Prostate gland (tissue), 2 donors: ENCODE data around the gene E2F6.

Source experiments
- POLR2A ChIP-seq: fragments of 450-650 bp; IDR thresholded peaks from one replicate; pipeline ENCODE4 v1.6.1; 2016; ENCODE audit warnings: antibody characterized with exemption, mild to moderate bottlenecking
- POLR2AphosphoS5 ChIP-seq: sonication (generic); formaldehyde crosslinking; IDR thresholded peaks from one replicate; pipeline ENCODE4 v1.6.1; 2017; ENCODE audit warnings: antibody characterized with exemption
- TF ChIP-seq, protein P1 (sequence below), 4 experiments: fragments of 200-600 bp in 2 of 4; fragments of 450-650 bp in 2 of 4; sonication (generic) in 2 of 4; IDR thresholded peaks; 1 replicate in 3 of 4; 2 replicates in 1 of 4; pipeline ENCODE4 v1.5.1; 2016 to 2019; ENCODE audit warnings: antibody characterized with exemption in 4 of 4, mild to moderate bottlenecking in 2 of 4, moderate library complexity in 2 of 4

- TF ChIP-seq, protein P1, sequence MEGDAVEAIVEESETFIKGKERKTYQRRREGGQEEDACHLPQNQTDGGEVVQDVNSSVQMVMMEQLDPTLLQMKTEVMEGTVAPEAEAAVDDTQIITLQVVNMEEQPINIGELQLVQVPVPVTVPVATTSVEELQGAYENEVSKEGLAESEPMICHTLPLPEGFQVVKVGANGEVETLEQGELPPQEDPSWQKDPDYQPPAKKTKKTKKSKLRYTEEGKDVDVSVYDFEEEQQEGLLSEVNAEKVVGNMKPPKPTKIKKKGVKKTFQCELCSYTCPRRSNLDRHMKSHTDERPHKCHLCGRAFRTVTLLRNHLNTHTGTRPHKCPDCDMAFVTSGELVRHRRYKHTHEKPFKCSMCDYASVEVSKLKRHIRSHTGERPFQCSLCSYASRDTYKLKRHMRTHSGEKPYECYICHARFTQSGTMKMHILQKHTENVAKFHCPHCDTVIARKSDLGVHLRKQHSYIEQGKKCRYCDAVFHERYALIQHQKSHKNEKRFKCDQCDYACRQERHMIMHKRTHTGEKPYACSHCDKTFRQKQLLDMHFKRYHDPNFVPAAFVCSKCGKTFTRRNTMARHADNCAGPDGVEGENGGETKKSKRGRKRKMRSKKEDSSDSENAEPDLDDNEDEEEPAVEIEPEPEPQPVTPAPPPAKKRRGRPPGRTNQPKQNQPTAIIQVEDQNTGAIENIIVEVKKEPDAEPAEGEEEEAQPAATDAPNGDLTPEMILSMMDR (IDR thresholded peaks at IDR 0.05), result no peak
- no peak for TF ChIP-seq POLR2AphosphoS5
- TF ChIP-seq POLR2A, result no peak
These were observed 27.3 kb upstream of the E2F6 start for GRCh38 chr2:11493282-11493681.
